GM06990 (cell line): ENCODE data around the gene SLC18B1.
A peak's percentile ranks its signal among the peaks of the same experiment; 100 is the strongest.

Source experiments
- DNase-seq: peaks from one replicate; pipeline ENCODE4 v3.0.0-alpha.2; 2011; ENCODE audit not compliant: insufficient read length; ENCODE audit errors: extremely low read depth
- H3K27me3 ChIP-seq: replicated peaks from 2 replicates; pipeline ENCODE4 v1.6.0; 2011; ENCODE audit warnings: low read length; ENCODE audit not compliant: control insufficient read depth, insufficient read depth
- H3K36me3 ChIP-seq: 2 replicates; pipeline ENCODE4 v1.5.1; 2011; ENCODE audit warnings: low read length; ENCODE audit not compliant: control insufficient read depth, insufficient read depth
- H3K4me3 ChIP-seq: replicated peaks from 2 replicates; pipeline ENCODE4 v1.5.1; 2011; ENCODE audit warnings: low read depth, mild to moderate bottlenecking, control low read depth, low read length
- TF ChIP-seq, protein P1 (sequence below): IDR thresholded peaks from 2 replicates; pipeline ENCODE4 v1.5.1; 2011; ENCODE audit warnings: low read length, control low read depth, mild to moderate bottlenecking, inconsistent platforms; ENCODE audit not compliant: insufficient read depth, poor library complexity, severe bottlenecking

Gene SLC18B1

GRCh38 chr6:132768051-132768517, 30.4 kb downstream of the SLC18B1 start:
- H3K4me3 ChIP-seq = no peak overlapping the region
- H3K27me3 ChIP-seq = no peaks in the 10 kb centered on the region
- no peaks in the 10 kb centered on the region for H3K36me3 ChIP-seq
- peak; percentile 61 for DNase-seq
- TF ChIP-seq, protein P1, sequence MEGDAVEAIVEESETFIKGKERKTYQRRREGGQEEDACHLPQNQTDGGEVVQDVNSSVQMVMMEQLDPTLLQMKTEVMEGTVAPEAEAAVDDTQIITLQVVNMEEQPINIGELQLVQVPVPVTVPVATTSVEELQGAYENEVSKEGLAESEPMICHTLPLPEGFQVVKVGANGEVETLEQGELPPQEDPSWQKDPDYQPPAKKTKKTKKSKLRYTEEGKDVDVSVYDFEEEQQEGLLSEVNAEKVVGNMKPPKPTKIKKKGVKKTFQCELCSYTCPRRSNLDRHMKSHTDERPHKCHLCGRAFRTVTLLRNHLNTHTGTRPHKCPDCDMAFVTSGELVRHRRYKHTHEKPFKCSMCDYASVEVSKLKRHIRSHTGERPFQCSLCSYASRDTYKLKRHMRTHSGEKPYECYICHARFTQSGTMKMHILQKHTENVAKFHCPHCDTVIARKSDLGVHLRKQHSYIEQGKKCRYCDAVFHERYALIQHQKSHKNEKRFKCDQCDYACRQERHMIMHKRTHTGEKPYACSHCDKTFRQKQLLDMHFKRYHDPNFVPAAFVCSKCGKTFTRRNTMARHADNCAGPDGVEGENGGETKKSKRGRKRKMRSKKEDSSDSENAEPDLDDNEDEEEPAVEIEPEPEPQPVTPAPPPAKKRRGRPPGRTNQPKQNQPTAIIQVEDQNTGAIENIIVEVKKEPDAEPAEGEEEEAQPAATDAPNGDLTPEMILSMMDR = peak; percentile 68

GRCh38 chr6:132765560-132765959, 32.9 kb downstream of the SLC18B1 start:
- Histone ChIP-seq H3K27me3 (no peaks in the 10 kb centered on the region), H3K36me3 (no peaks in the 10 kb centered on the region), H3K4me3 (no peak overlapping the region)
- DNase-seq = no peak
- TF ChIP-seq, protein P1 = no peak

DNA sequence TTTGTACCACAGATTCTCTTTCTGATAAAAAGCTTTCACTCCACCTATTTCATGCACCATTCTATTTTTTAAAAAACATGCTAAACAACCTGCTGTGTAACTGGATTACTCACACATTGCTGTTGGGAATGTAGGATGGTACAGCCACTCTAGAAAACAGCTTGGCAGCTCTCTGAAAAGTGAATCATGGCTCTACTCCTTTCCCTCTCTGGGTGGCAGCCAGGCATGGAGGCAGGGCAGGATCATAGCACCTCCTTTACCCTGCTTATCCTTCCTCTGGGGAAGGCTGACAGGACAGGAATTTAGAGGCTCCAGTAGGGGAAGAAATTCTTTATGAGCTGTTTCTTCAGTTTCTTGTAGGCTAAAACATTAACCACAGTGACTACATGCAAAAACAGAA, 34.1 kb downstream of the SLC18B1 start:
- Histone ChIP-seq H3K27me3 (no peaks in the 10 kb centered on the region), H3K36me3 (no peaks in the 10 kb centered on the region)

DNA sequence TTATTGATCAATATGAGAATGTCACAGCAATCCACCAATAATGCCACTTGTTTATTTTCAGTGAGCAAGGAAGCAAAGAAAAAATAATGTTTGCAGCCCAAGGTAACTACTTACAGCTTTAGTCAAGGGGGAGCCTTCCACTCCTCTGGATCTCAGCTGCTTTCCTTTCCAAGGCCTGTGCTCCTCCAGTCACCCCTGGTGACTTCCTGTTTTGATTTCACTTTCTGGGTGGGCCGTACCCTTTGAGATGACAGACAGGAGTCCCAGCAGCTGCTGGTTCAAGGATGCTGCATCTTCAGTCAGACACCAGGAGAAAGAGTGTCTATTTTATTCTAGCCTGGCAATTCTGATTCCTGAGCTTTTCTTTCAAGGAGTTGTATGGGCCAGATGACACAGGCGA, 35.2 kb downstream of the SLC18B1 start:
- peak; percentile 19 for DNase-seq
- no peaks in the 10 kb centered on the region for H3K27me3 ChIP-seq

More for the DNA sequence above, 34.1 kb downstream of the SLC18B1 start:
- H3K4me3 ChIP-seq = no peak overlapping the region
- TF ChIP-seq, protein P1 = no peak
- DNase-seq = no peak

GRCh38 chr6:132760256-132760655, 38.2 kb downstream of the SLC18B1 start:
- Histone ChIP-seq H3K27me3 (no peaks in the 10 kb centered on the region), H3K4me3 (no peak overlapping the region), H3K36me3 (no peaks in the 10 kb centered on the region)
- DNase-seq = no peak
- TF ChIP-seq, protein P1 = no peak

More for the DNA sequence above, 35.2 kb downstream of the SLC18B1 start:
- H3K36me3 ChIP-seq = no peaks in the 10 kb centered on the region
- TF ChIP-seq, protein P1 = no peak
- H3K4me3 ChIP-seq = peak overlapping the region; percentile 59

DNA sequence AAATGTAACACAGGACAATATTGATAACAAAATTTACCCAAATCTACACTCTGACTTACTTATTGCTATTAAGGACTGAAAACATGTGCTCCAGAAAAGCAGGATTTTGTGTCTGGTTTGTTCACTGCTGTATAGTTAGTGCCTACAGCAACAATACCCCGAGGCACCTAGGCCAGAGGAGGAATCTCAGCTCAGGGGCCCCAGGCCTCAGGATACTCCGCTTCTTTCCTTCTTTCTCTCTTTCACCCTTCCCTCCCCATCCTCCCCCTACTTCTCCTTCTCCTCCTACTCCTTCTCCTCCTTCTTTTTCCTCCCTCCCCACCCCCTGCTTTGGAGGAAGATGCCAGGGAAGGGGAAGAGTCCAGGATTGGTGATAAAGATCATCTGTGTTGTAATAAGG, 39.7 kb downstream of the SLC18B1 start:
- TF ChIP-seq, protein P1 = no peak
- H3K4me3 ChIP-seq = no peak overlapping the region
- no peak for DNase-seq
- H3K36me3 ChIP-seq = no peaks in the 10 kb centered on the region; the same call in 1 of the 2 replicates
- H3K27me3 ChIP-seq = no peaks in the 10 kb centered on the region
